ENCODE results near the gene GRB7.
"Not testable (repeated sequence)": the region's sequence is repeated elsewhere in the genome, so short reads cannot be mapped to it uniquely, and the experiment has no call there.

The GRB7 gene

GRCh38 chr17:39719563-39720355, 18.0 kb upstream of the GRB7 start:
- TF ChIP-seq CTCF (conservative IDR thresholded peaks at IDR 0.05; ENCODE audit: low read length) = no peak
- DNase-seq (ENCODE audit: low read depth) = no peak
- H3K4me3 ChIP-seq (ENCODE audit: low read length) = no peak overlapping the region

- no peak overlapping the region for H3K4me3 ChIP-seq (ENCODE audit: low read length)
- TF ChIP-seq CTCF (conservative IDR thresholded peaks at IDR 0.05; ENCODE audit: low read length) = no peak
- no peak for DNase-seq (ENCODE audit: low read depth)
Measured at GRCh38 chr17:39722104-39722503, 15.6 kb upstream of the GRB7 start.

DNA sequence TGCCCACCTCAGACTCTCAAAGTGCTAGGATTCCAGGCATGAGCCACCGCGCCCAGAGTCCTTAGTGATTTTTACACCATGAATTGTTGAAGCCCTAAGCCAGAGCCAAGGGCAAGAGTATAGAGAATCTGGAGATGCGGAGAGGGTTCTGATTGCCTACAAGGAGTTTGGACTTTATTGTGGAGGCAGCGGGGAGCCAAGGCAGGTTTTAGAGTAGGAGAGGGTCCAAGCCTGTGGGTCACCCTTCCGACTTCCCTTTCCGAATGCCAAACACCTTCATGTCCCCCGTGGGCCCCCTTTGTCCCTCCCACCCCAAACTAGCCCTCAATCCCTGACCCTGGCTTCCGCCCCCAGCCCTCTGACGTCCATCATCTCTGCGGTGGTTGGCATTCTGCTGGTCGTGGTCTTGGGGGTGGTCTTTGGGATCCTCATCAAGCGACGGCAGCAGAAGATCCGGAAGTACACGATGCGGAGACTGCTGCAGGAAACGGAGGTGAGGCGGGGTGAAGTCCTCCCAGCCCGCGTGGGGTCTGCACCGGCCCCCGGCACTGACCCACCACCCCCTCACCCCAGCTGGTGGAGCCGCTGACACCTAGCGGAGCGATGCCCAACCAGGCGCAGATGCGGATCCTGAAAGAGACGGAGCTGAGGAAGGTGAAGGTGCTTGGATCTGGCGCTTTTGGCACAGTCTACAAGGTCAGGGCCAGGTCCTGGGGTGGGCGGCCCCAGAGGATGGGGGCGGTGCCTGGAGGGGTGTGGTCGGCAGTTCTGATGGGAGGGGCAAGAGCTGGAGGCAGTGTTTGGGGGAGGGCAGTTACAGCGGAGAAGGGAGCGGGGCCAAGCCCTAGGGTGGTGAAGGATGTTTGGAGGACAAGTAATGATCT, 14.5 kb upstream of the GRB7 start:
- no peak overlapping the region for H3K4me3 ChIP-seq (ENCODE audit: low read length)
- no peak for TF ChIP-seq CTCF (conservative IDR thresholded peaks at IDR 0.05; ENCODE audit: low read length)
- no peak for DNase-seq (ENCODE audit: low read depth)

- no peak for DNase-seq (ENCODE audit: low read depth)
- no peak for TF ChIP-seq CTCF (conservative IDR thresholded peaks at IDR 0.05; ENCODE audit: low read length)
- no peak overlapping the region for H3K4me3 ChIP-seq (ENCODE audit: low read length)
Measured at GRCh38 chr17:39724731-39725130, 13.0 kb upstream of the GRB7 start.

DNA sequence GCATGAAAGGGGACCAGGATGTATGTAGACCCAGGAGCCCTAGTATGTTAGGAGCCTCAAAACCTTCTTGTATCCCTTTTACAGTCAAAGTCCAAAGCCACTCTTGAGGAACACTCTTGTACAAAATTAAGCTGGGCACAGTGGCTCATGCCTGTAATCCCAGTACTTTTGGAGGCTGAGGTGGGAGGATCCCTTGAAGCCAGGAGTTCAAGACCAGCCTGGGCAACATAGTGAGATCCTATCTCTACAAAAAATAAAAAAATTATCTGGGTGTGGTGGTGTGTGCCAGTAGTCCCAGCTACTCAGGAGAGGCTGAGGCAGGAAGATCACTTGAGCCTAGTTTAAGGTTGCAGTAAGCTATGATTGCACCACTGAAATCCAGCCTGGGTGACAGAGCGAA, 11.8 kb upstream of the GRB7 start:
- H3K4me3 ChIP-seq (ENCODE audit: low read length); DNase-seq (ENCODE audit: low read depth): not testable (repeated sequence)

- no peak for TF ChIP-seq CTCF (conservative IDR thresholded peaks at IDR 0.05; ENCODE audit: low read length)
- DNase-seq (ENCODE audit: low read depth) = no peak
- H3K4me3 ChIP-seq (ENCODE audit: low read length) = no peak overlapping the region
Measured at GRCh38 chr17:39726617-39727016, 11.1 kb upstream of the GRB7 start.

- TF ChIP-seq CTCF (conservative IDR thresholded peaks at IDR 0.05; ENCODE audit: low read length) = no peak
- no peak for DNase-seq (ENCODE audit: low read depth)
- no peak overlapping the region for H3K4me3 ChIP-seq (ENCODE audit: low read length)
Measured at GRCh38 chr17:39727556-39727955, 10.2 kb upstream of the GRB7 start.
